NCI-H2029 (cell line): Measurements from ENCODE around the gene HNRNPD.
"Not testable (repeated sequence)": the region's sequence is repeated elsewhere in the genome, so short reads cannot be mapped to it uniquely, and the experiment has no call there.

ENCODE experiments used
- DNase-seq: peaks from one replicate; lab custom pipeline; 2025; lab: John Stamatoyannopoulos, UW

The HNRNPD gene, protein sequence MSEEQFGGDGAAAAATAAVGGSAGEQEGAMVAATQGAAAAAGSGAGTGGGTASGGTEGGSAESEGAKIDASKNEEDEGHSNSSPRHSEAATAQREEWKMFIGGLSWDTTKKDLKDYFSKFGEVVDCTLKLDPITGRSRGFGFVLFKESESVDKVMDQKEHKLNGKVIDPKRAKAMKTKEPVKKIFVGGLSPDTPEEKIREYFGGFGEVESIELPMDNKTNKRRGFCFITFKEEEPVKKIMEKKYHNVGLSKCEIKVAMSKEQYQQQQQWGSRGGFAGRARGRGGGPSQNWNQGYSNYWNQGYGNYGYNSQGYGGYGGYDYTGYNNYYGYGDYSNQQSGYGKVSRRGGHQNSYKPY

DNA sequence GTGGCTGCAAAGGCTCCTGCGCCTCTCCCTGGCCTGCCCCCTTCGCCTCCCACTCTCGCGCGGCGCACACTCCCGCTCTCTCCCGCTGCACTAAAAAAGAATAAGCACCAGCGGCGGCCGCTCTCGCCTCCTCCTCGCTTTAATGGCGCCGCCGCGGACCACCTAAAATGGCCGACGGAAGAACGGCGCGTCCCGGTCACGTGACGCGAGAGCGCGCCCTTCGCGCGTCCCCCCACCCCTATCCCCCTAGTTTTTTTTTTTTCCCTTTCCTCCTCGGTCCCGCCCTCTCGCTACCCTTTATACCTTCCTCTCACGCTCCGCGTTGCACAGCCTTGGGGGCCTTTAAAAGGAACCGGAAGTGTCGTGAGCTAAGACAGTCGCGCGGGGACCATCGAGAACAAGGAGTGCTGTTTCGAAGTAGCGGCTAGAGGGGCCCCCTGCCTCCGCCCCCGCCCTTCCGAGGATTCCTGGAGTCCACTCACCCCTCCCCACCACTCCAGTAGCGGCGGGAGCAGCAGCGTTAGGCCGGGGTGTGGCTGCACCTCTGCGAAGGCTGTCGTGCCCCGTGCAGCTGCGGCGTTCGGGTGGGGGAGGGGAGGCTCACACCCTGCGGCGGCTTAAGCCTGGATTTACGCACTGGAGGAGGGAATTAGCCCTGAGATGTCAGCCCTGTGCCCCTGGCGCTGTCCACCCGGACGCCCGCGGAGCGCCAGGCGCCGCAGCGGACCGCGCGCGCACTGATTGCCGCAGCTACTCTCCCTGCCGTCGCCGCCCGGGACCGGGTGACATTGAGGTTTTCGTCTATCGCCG, at the start of gene HNRNPD:
TSS of gene HNRNPD (minus strand) at position 176 of the 810 bp plus-strand sequence. CDS start 313 bp downstream, outside the sequence.
- DNase-seq, result peak; percentile 99

DNA sequence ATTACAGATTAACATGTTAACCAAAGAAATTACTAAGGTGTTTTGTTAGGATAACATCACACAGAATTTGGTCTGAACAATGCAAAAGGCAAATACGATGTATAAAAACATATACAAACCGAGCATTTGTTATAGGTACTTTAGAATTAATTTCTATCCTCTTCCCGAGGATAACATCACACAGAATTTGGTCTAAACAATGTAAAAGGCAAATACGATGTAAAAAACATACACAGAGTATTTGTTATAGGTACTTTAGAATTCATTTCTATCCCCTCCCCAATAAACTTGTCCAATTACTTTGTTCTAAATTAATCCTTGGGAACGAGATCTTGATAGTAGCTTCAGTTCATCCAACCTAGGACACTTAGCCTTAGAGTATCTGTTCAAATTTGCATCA, 48.8 kb upstream of the HNRNPD start:
- no peak for DNase-seq

DNA sequence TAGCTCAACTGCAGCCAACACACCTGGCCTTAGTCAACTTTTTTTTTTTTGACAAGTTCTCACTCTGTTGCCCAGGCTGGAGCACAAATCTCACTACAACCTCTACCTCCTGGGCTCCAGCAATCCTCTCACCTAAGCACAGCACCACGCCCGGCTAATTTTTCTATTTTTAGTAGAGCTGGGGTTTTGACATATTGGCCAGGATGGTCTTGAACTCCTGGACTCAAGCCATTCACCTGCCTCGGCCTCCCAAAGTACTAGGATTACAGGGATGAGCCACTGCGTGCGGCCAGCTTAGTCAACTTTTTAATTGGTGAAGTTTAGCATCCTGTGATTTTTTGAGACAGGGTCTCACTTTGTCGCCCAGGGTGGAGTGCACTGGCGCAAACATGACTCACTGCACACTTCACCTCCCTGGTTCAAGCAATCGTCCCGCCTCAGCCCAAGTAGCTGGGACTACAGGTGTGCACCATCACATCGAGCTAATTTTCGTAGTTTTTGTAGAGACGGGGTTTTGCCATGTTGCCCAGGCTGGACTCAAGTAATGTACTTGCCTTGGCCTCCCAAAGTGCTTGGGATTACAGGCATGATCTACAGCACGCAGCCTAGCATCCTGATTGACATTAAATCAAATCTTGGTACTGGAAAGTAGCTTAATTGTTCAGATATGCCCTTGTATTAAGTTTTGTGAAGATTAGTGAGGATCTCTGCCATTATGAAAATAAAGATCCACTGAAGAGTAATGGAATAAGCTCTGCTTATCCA, 48.2 kb upstream of the HNRNPD start:
- DNase-seq, result no peak

- no peak for DNase-seq
These were observed 45.7 kb upstream of the HNRNPD start for GRCh38 chr4:82419451-82419850.

GRCh38 chr4:82415922-82416365, 42.2 kb upstream of the HNRNPD start:
- no peak for DNase-seq

DNA sequence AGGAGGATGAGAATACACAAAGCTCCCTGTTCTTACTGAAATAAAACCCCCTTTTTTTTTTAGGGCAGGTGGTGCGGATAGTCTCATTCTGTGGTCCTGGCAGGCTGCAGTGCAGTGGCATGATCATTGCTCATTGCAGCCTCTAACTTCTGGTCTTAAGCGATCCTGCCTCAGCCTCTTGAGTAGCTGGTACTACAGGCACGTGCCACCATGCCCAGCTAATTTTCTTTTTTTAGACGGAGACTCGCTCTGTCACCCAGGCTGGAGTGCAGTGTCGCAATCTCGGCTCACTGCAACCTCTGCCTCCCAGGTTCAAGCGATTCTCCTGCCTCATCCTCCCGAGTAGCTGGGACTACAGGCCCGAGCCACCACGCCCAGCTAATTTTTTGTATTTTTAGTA, 41.3 kb upstream of the HNRNPD start:
- DNase-seq, result not testable (repeated sequence)

GRCh38 chr4:82403725-82404124, 29.9 kb upstream of the HNRNPD start:
- DNase-seq, result no peak

GRCh38 chr4:82402196-82402775, 28.5 kb upstream of the HNRNPD start:
- no peak for DNase-seq

DNA sequence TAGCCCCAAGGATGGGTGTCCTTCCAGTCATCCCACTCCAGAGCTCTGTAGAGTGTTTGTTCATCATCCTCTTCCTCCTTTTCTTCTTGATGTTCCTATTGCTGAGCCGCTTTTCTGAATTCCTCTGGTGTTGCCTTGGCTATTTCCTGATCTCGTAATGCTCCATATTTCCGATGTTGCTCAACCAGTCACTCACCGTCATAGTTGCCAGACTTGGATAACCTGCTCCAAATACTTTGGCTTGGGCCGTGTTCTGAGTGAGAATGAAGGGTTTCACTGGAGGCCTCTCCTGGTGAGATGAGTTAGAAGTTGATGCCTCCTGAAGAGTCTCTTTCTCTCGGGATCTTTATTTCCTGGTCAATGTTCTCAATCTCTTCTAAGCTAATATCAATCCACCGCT, 27.8 kb upstream of the HNRNPD start:
- DNase-seq, result no peak

GRCh38 chr4:82398263-82398662, 24.5 kb upstream of the HNRNPD start:
- DNase-seq, result no peak

GRCh38 chr4:82397527-82397926, 23.7 kb upstream of the HNRNPD start:
- DNase-seq, result no peak

- no peak for DNase-seq
These were observed 21.1 kb upstream of the HNRNPD start for GRCh38 chr4:82394896-82395295.

DNA sequence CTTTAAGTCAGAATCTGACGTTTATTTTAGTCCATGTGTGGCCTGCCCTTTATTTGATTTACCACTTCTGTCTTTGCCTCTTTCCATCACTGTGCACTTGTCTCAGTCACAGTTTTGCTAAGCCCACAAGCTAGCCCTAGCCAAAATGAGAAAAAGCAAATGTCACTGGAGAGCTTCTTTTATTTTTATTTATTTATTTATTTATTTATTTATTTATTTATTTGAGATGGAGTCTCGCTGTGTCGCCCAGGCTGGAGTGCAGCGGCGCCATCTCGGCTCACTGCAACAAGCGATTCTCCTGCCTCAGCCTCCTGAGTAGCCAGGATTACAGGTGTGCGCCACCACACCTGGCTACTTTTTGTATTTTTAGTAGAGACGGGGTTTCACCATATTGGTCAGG, 16.3 kb upstream of the HNRNPD start:
- not testable (repeated sequence) for DNase-seq

GRCh38 chr4:82388405-82388804, 14.6 kb upstream of the HNRNPD start:
- no peak for DNase-seq

GRCh38 chr4:82386312-82386711, 12.5 kb upstream of the HNRNPD start:
- not testable (repeated sequence) for DNase-seq

- no peak for DNase-seq
These were observed 9.0 kb upstream of the HNRNPD start for GRCh38 chr4:82382751-82383150.

GRCh38 chr4:82381661-82382296, 8.0 kb upstream of the HNRNPD start:
- no peak for DNase-seq

GRCh38 chr4:82381235-82381634, 7.4 kb upstream of the HNRNPD start:
- no peak for DNase-seq

DNA sequence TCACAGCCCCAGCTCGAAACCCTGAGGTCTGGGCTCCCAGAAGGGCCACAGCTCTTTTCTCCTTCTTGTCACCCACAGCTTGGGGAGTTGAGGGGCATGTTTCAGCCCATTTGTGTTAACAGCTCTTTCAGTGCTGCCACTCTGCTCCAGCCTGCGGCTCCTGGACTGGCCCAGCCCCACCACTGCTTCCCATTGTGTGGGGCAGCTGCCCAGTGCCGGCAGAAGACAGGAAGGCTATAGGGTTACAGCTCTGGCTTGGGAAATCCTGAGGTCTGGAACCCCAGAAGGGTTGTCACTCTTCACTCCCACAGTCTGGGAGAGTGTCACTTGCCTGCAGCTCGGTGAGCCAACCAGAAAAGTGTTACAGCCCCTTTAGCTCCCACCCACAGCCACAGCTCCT, 7.0 kb upstream of the HNRNPD start:
- no peak for DNase-seq

- DNase-seq, result no peak
These were observed 6.6 kb upstream of the HNRNPD start for GRCh38 chr4:82380344-82380743.

- no peak for DNase-seq
These were observed 2.3 kb upstream of the HNRNPD start for GRCh38 chr4:82376109-82376508.

GRCh38 chr4:82373486-82373815, 340 bp downstream of the HNRNPD start:
- DNase-seq, result no peak
